Liver (tissue), 3 donors: ENCODE data around the gene CANX.

Experiments
- ATF3 ChIP-seq: IDR thresholded peaks from 2 replicates; pipeline ENCODE4 v1.6.1; 2016; ENCODE audit warnings: antibody characterized with exemption
- CTCF ChIP-seq: fragments of 150-350 bp; IDR thresholded peaks from 2 replicates; pipeline ENCODE4 v1.5.1; 2017; ENCODE audit warnings: improper control_type of control experiment, low read depth, low read length; ENCODE audit not compliant: missing input control
- FOXA1 ChIP-seq: IDR thresholded peaks from 2 replicates; pipeline ENCODE4 v1.6.1; 2016; ENCODE audit warnings: antibody characterized with exemption
- GABPA ChIP-seq, 2 donors: IDR thresholded peaks in 1 of 2; conservative IDR thresholded peaks in 1 of 2; 2 replicates each; pipeline ENCODE4 v1.6.1; 2016; ENCODE audit warnings: antibody characterized with exemption in 2 of 2, mild to moderate bottlenecking in 1 of 2, moderate library complexity in 1 of 2
- HNF4G ChIP-seq: IDR thresholded peaks from 2 replicates; pipeline ENCODE4 v1.6.1; 2016; ENCODE audit warnings: antibody characterized with exemption
- JUND ChIP-seq, 2 donors: IDR thresholded peaks; 2 replicates each; pipeline ENCODE4 v1.6.1; 2016; ENCODE audit warnings: antibody characterized with exemption in 2 of 2
- MAX ChIP-seq: IDR thresholded peaks from 2 replicates; pipeline ENCODE4 v1.6.1; 2016; ENCODE audit warnings: antibody characterized with exemption
- NR2F2 ChIP-seq: IDR thresholded peaks from 2 replicates; pipeline ENCODE4 v1.6.1; 2016; ENCODE audit warnings: antibody characterized with exemption
- RAD21 ChIP-seq, 2 donors: IDR thresholded peaks; 2 replicates each; pipeline ENCODE4 v1.6.1; 2016; ENCODE audit warnings: antibody characterized with exemption in 2 of 2, mild to moderate bottlenecking in 2 of 2
- REST ChIP-seq: IDR thresholded peaks from 2 replicates; pipeline ENCODE4 v1.6.1; 2016; ENCODE audit warnings: antibody characterized with exemption, mild to moderate bottlenecking
- RXRA ChIP-seq, 2 donors: IDR thresholded peaks; 2 replicates each; pipeline ENCODE4 v1.6.1; 2017 to 2018; ENCODE audit warnings: antibody characterized with exemption in 2 of 2, mild to moderate bottlenecking in 1 of 2
- TAF1 ChIP-seq: conservative IDR thresholded peaks from 2 replicates; pipeline ENCODE4 v1.6.1; 2016; ENCODE audit warnings: antibody characterized with exemption, mild to moderate bottlenecking
- YY1 ChIP-seq: IDR thresholded peaks from 2 replicates; pipeline ENCODE4 v1.6.1; 2016; ENCODE audit warnings: antibody characterized with exemption, mild to moderate bottlenecking
- ZBTB33 ChIP-seq: IDR thresholded peaks from 2 replicates; pipeline ENCODE4 v1.6.1; 2016; ENCODE audit warnings: antibody characterized with exemption
- donor health status: healthy.
- donor health status: healthy.

- TF ChIP-seq REST = no peak
- no peak for TF ChIP-seq CTCF
- no peak for TF ChIP-seq RAD21 (IDR thresholded peaks at IDR 0.05)
- TF ChIP-seq GABPA (IDR thresholded peaks at IDR 0.05 in 1 of 2, conservative IDR thresholded peaks at IDR 0.05 in 1 of 2) = no peak
- no peak for TF ChIP-seq YY1
- no peak for TF ChIP-seq ATF3
- no peak for TF ChIP-seq FOXA1
- TF ChIP-seq ZBTB33 = no peak
- no peak for TF ChIP-seq MAX
- no peak for TF ChIP-seq NR2F2
- no peak for TF ChIP-seq HNF4G
- TF ChIP-seq JUND (IDR thresholded peaks at IDR 0.05) = no peak
- TF ChIP-seq RXRA (IDR thresholded peaks at IDR 0.05) = no peak
- no peak for TF ChIP-seq TAF1
These were observed 69.7 kb downstream of the CANX start for GRCh38 chr5:179768326-179769085.
